Karpas-422 (cell line): Measurements from ENCODE around the gene TFCP2. TPM values are rescaled to one million over a fixed set of nuclear protein-coding genes. Genes with fewer than 3 reads are reported as not detected.

ENCODE experiments used
- DNase-seq: peaks from one replicate; pipeline ENCODE4 v3.0.0-alpha.2; 2015
- H2AFZ ChIP-seq: fragments of 200-600 bp; sonication (generic); 2 replicates; pipeline ENCODE4 v1.6.1; 2014; ENCODE audit warnings: antibody characterized with exemption, low read length, mixed read lengths
- H3K27ac ChIP-seq: fragments of 200-600 bp; sonication (generic); 2 replicates; pipeline ENCODE4 v1.5.1; 2014; ENCODE audit warnings: mild to moderate bottlenecking, low read length, moderate library complexity
- H3K27me3 ChIP-seq: fragments of 200-600 bp; sonication (generic); 2 replicates; pipeline ENCODE4 v1.6.1; 2014; ENCODE audit warnings: low read length, mixed read lengths
- H3K36me3 ChIP-seq: fragments of 200-600 bp; sonication (generic); 2 replicates; pipeline ENCODE4 v1.6.1; 2014; ENCODE audit warnings: low read length, mixed read lengths; ENCODE audit not compliant: insufficient read depth
- H3K4me1 ChIP-seq: fragments of 200-600 bp; sonication (generic); 2 replicates; pipeline ENCODE4 v1.6.1; 2014; ENCODE audit warnings: mild to moderate bottlenecking, low read length, mixed read lengths
- H3K4me2 ChIP-seq: fragments of 200-600 bp; sonication (generic); 2 replicates; pipeline ENCODE4 v1.6.1; 2014; ENCODE audit warnings: low read length, low read depth, mild to moderate bottlenecking; ENCODE audit not compliant: poor library complexity, severe bottlenecking
- H3K4me3 ChIP-seq: fragments of 200-600 bp; sonication (generic); 2 replicates; pipeline ENCODE4 v1.5.1; 2014; ENCODE audit warnings: mild to moderate bottlenecking, antibody characterized with exemption, low read length, mixed read lengths
- H3K79me2 ChIP-seq: fragments of 200-600 bp; sonication (generic); 2 replicates; pipeline ENCODE4 v1.6.1; 2014; ENCODE audit warnings: mild to moderate bottlenecking, low read length, mixed read lengths
- H3K9ac ChIP-seq: fragments of 200-600 bp; sonication (generic); 2 replicates; pipeline ENCODE4 v1.6.0; 2014; ENCODE audit warnings: low read length
- H3K9me2 ChIP-seq: fragments of 200-600 bp; sonication (generic), shearing (Covaris generic); replicated peaks from 2 replicates; pipeline ENCODE4 v1.6.0; 2014; ENCODE audit warnings: mild to moderate bottlenecking, low read length, moderate library complexity; ENCODE audit not compliant: insufficient read depth
- H3K9me3 ChIP-seq: fragments of 300-700, 200-600 bp; sonication (generic); 2 replicates; pipeline ENCODE4 v1.6.1; 2014; ENCODE audit warnings: low read length, mixed read lengths
- H4K20me1 ChIP-seq: fragments of 200-600 bp; sonication (generic); 2 replicates; pipeline ENCODE4 v1.6.1; 2014; ENCODE audit warnings: mild to moderate bottlenecking, antibody characterized with exemption, low read length, low read depth; ENCODE audit not compliant: insufficient read depth
- total RNA-seq: library from RNA; depleted of rRNA; stranded (reverse); fragments of >200 nt; shearing (Covaris generic); gene quantifications from 2 replicates; pipeline ENCODE4 v1.2.3, GENCODE V29; 2014; ENCODE audit warnings: low replicate concordance

The TFCP2 gene
- total RNA-seq, 1 experiment from 2014 or later: 26.5 TPM

- Histone ChIP-seq H3K9me2 (no peaks in the 10 kb centered on the region), H2AFZ (no peak overlapping the region), H3K27me3 (no peaks in the 10 kb centered on the region), H3K4me2 (no peak overlapping the region), H3K4me1 (no peaks in the 10 kb centered on the region), H3K79me2 (no peaks in the 10 kb centered on the region), H3K27ac (no peak overlapping the region), H3K9me3 (no peaks in the 10 kb centered on the region), H4K20me1 (no peaks in the 10 kb centered on the region), H3K4me3 (no peak overlapping the region), H3K9ac (no peak overlapping the region), H3K36me3 (no peaks in the 10 kb centered on the region)
- no peak for DNase-seq
These were observed 27.2 kb upstream of the TFCP2 start for GRCh38 chr12:51200156-51200555.

GRCh38 chr12:51199366-51199945, 26.5 kb upstream of the TFCP2 start:
- Histone ChIP-seq H2AFZ (no peak overlapping the region), H3K27ac (no peak overlapping the region), H3K27me3 (no peaks in the 10 kb centered on the region), H3K9me2 (no peaks in the 10 kb centered on the region), H3K4me2 (no peak overlapping the region), H4K20me1 (no peaks in the 10 kb centered on the region), H3K4me1 (no peaks in the 10 kb centered on the region), H3K4me3 (no peak overlapping the region), H3K36me3 (no peaks in the 10 kb centered on the region), H3K9ac (no peak overlapping the region), H3K9me3 (no peaks in the 10 kb centered on the region), H3K79me2 (no peaks in the 10 kb centered on the region)
- DNase-seq: no peak

- no peak overlapping the region for H3K4me2 ChIP-seq
- DNase-seq: no peak
- H3K4me3 ChIP-seq: no peak overlapping the region
- H2AFZ ChIP-seq: no peak overlapping the region
- H3K9me2 ChIP-seq: no peaks in the 10 kb centered on the region
- no peaks in the 10 kb centered on the region for H3K79me2 ChIP-seq
- H3K9me3 ChIP-seq: no peaks in the 10 kb centered on the region
- no peaks in the 10 kb centered on the region for H3K4me1 ChIP-seq
- no peak overlapping the region for H3K9ac ChIP-seq
- no peak overlapping the region for H3K27ac ChIP-seq
- no peaks in the 10 kb centered on the region for H3K27me3 ChIP-seq
- H3K36me3 ChIP-seq: no peaks in the 10 kb centered on the region
- no peaks in the 10 kb centered on the region for H4K20me1 ChIP-seq
These were observed 25.8 kb upstream of the TFCP2 start for GRCh38 chr12:51198568-51199365.

GRCh38 chr12:51197736-51198567, 25.0 kb upstream of the TFCP2 start:
- Histone ChIP-seq H3K9ac (no peak overlapping the region), H3K4me2 (no peak overlapping the region), H3K4me3 (no peak overlapping the region), H3K27me3 (no peaks in the 10 kb centered on the region), H3K27ac (no peak overlapping the region), H4K20me1 (no peaks in the 10 kb centered on the region), H3K4me1 (no peaks in the 10 kb centered on the region), H3K79me2 (no peaks in the 10 kb centered on the region), H3K9me2 (no peaks in the 10 kb centered on the region), H3K9me3 (no peaks in the 10 kb centered on the region), H2AFZ (no peak overlapping the region), H3K36me3 (no peaks in the 10 kb centered on the region)
- DNase-seq: no peak

GRCh38 chr12:51196547-51196946, 23.6 kb upstream of the TFCP2 start:
- H3K4me1 ChIP-seq: no peaks in the 10 kb centered on the region
- H3K4me3 ChIP-seq: no peak overlapping the region
- no peak overlapping the region for H3K9ac ChIP-seq
- no peak overlapping the region for H2AFZ ChIP-seq
- H3K4me2 ChIP-seq: no peak overlapping the region
- no peaks in the 10 kb centered on the region for H3K9me2 ChIP-seq
- H3K27me3 ChIP-seq: no peaks in the 10 kb centered on the region
- no peaks in the 10 kb centered on the region for H3K36me3 ChIP-seq
- DNase-seq: no peak
- no peak overlapping the region for H3K27ac ChIP-seq
- no peaks in the 10 kb centered on the region for H3K79me2 ChIP-seq
- no peaks in the 10 kb centered on the region for H4K20me1 ChIP-seq
- no peaks in the 10 kb centered on the region for H3K9me3 ChIP-seq

GRCh38 chr12:51195841-51196240, 22.9 kb upstream of the TFCP2 start:
- H3K4me1 ChIP-seq: no peaks in the 10 kb centered on the region
- H3K27me3 ChIP-seq: no peaks in the 10 kb centered on the region
- H3K36me3 ChIP-seq: no peaks in the 10 kb centered on the region
- no peak for DNase-seq
- H3K79me2 ChIP-seq: no peaks in the 10 kb centered on the region
- H3K27ac ChIP-seq: no peak overlapping the region
- no peaks in the 10 kb centered on the region for H3K9me2 ChIP-seq
- H2AFZ ChIP-seq: no peak overlapping the region
- no peaks in the 10 kb centered on the region for H3K9me3 ChIP-seq
- H3K9ac ChIP-seq: no peak overlapping the region
- H4K20me1 ChIP-seq: no peaks in the 10 kb centered on the region
- H3K4me2 ChIP-seq: no peak overlapping the region
- no peak overlapping the region for H3K4me3 ChIP-seq

GRCh38 chr12:51192284-51192671, 19.3 kb upstream of the TFCP2 start:
- no peak overlapping the region for H3K27ac ChIP-seq
- H3K9me2 ChIP-seq: no peaks in the 10 kb centered on the region
- H3K9me3 ChIP-seq: no peaks in the 10 kb centered on the region

More at GRCh38 chr12:51192284-51192671, 19.3 kb upstream of the TFCP2 start:
- Histone ChIP-seq H2AFZ (no peak overlapping the region), H3K4me2 (no peak overlapping the region), H3K4me3 (no peak overlapping the region), H3K79me2 (no peaks in the 10 kb centered on the region), H3K27me3 (no peaks in the 10 kb centered on the region), H3K36me3 (no peaks in the 10 kb centered on the region), H4K20me1 (no peaks in the 10 kb centered on the region), H3K4me1 (peaks cover 20% of the 10 kb centered on the region), H3K9ac (no peak overlapping the region)
- DNase-seq: no peak
